Mucosa of descending colon (tissue), 3 donors: ENCODE data around the gene ADGRV1. TPM values are rescaled to one million over a fixed set of nuclear protein-coding genes. Genes with fewer than 3 reads are reported as not detected.
"Not testable (repeated sequence)": the region's sequence is repeated elsewhere in the genome, so short reads cannot be mapped to it uniquely, and the experiment has no call there.

ENCODE experiments used
- ATAC-seq: fragments of 200-7000 bp; cut with Tn5 transposase; one replicate; pipeline ENCODE4 v1.9.1; 2020; ENCODE audit warnings: mild to moderate bottlenecking, moderate library complexity
- DNase-seq, 3 donors: peaks; one replicate each; pipeline ENCODE4 v3.0.0-alpha.2; 2020
- H3K36me3 ChIP-seq: fragments of 200-600 bp; one replicate; pipeline ENCODE4 v1.8.0; 2021; ENCODE audit warnings: low read depth, mild to moderate bottlenecking
- H3K4me1 ChIP-seq: fragments of 200-600 bp; one replicate; pipeline ENCODE4 v1.8.0; 2021; ENCODE audit warnings: low read depth, mild to moderate bottlenecking
- H3K4me3 ChIP-seq: fragments of 200-600 bp; one replicate; pipeline ENCODE4 v1.8.0; 2021; ENCODE audit warnings: mild to moderate bottlenecking
- H3K9me3 ChIP-seq: fragments of 200-600 bp; one replicate; pipeline ENCODE4 v1.8.0; 2021; ENCODE audit warnings: mild to moderate bottlenecking
- CTCF ChIP-seq: fragments of 200-600 bp; IDR thresholded peaks from one replicate; pipeline ENCODE4 v1.8.0; 2022; ENCODE audit warnings: antibody characterized with exemption, mild to moderate bottlenecking
- intact Hi-C, 2 donors: fragments of 100-400 bp; cut with DNase I in 1 of 2; cut with micrococcal nuclease in 1 of 2; formaldehyde crosslinking; loops; one replicate each; pipeline versions ENCODE4 v1.11.0 to v1.11.1; 2022; cut with DNase I, micrococcal nuclease
- total RNA-seq, 3 donors: library from RNA; stranded (reverse); fragmentation: NEBNext Ultra II Directional in 2 of 3; extraction: Animal tissue kit (Norgen Biotek cat#: 25700) in 2 of 3; gene quantifications; one replicate each; pipeline versions ENCODE4 v1.2.1 to v1.2.4, GENCODE V29; 2021 to 2023
- donor health status: DM: no; HTN: no; CAD: no; lungs with moderate emphysema.
- donor health status: DM: no; HTN: no; CAD: no.
- donor health status: DM: no; HTN: yes; CAD: no.

The ADGRV1 gene
- total RNA-seq, 3 donors from 2014 or later, result 4.5 to 8.6 (median 6.1) TPM

GRCh38 chr5:90741022-90741564 is 182.5 kb downstream of the ADGRV1 start:
- no peak for TF ChIP-seq CTCF
- DNase-seq (no peak), ATAC-seq (no peak)
- intact Hi-C loops, result no loop called here
- no peaks in the 10 kb centered on the region for H3K9me3 ChIP-seq
- no peak overlapping the region for H3K4me3 ChIP-seq
- no peaks in the 10 kb centered on the region for H3K36me3 ChIP-seq
- H3K4me1 ChIP-seq, result no peaks in the 10 kb centered on the region

GRCh38 chr5:90746119-90746518 is 187.5 kb downstream of the ADGRV1 start:
- no peak for TF ChIP-seq CTCF
- DNase-seq, result no peak

DNA sequence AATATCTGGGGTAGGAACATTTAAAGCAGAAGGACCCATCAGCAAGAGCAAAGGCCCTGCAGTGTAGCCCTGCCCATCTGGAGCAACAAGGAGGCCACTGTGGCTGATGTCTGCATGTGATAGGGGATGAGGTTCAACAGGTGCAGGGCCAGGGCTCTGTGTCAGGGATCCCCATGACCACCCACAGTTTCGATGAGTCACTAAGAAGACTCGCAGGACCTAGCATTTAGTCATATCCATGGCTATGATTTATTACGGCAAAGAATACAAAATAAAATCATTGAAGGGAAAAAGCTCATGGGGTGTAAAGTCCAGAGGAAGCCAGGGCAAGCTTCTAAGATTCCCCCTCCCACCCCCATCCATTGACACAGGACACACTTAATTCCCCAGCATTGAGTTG is 188.6 kb downstream of the ADGRV1 start:
- intact Hi-C loops, result no loop called here
- Histone ChIP-seq H3K4me3 (no peak overlapping the region), H3K9me3 (no peaks in the 10 kb centered on the region), H3K36me3 (no peaks in the 10 kb centered on the region), H3K4me1 (no peaks in the 10 kb centered on the region)
- no peak for TF ChIP-seq CTCF
- ATAC-seq, result no peak
- no peak for DNase-seq

More at GRCh38 chr5:90746119-90746518, 187.5 kb downstream of the ADGRV1 start:
- Histone ChIP-seq H3K4me3 (no peak overlapping the region), H3K4me1 (no peaks in the 10 kb centered on the region), H3K9me3 (no peaks in the 10 kb centered on the region), H3K36me3 (no peaks in the 10 kb centered on the region)
- intact Hi-C loops, result no loop called here
- no peak for ATAC-seq

- no peak overlapping the region for H3K4me3 ChIP-seq
- DNase-seq, result no peak
- intact Hi-C loops, result no loop called here
- no peaks in the 10 kb centered on the region for H3K9me3 ChIP-seq
- no peak for TF ChIP-seq CTCF
- no peaks in the 10 kb centered on the region for H3K36me3 ChIP-seq
- no peak for ATAC-seq
- H3K4me1 ChIP-seq, result no peaks in the 10 kb centered on the region
Observed at GRCh38 chr5:90747693-90748092, 189.1 kb downstream of the ADGRV1 start.

- H3K4me3 ChIP-seq, result no peak overlapping the region
- no peaks in the 10 kb centered on the region for H3K9me3 ChIP-seq
- no peaks in the 10 kb centered on the region for H3K36me3 ChIP-seq
- no peak for TF ChIP-seq CTCF
- intact Hi-C loops, result no loop called here
- H3K4me1 ChIP-seq, result no peaks in the 10 kb centered on the region
- DNase-seq (no peak), ATAC-seq (no peak)
Observed at GRCh38 chr5:90759119-90759518, 200.5 kb downstream of the ADGRV1 start.

DNA sequence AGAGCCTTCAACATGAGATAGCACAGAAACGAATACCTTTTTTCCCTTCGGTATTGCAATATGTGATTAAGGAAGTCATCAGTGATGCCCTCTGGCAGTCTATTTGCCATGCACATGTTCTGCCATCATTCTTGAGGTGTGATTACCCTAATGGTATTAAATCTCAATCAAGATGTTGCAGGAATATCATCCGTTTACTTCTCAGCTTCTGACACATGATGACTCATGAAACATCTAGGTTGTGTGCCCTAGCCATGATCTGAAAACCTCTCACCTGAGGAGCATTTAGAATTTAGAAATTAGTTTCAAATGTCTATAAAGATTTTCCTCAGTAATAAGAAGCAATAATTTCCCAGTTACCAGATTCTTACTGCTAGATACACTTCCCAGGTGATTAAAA is 209.1 kb downstream of the ADGRV1 start:
- Histone ChIP-seq H3K4me1 (no peaks in the 10 kb centered on the region), H3K4me3 (no peak overlapping the region), H3K36me3 (no peaks in the 10 kb centered on the region), H3K9me3 (no peaks in the 10 kb centered on the region)
- no peak for TF ChIP-seq CTCF
- DNase-seq, result no peak
- intact Hi-C loops, result no loop called here
- ATAC-seq, result no peak

GRCh38 chr5:90770006-90770541 is 211.5 kb downstream of the ADGRV1 start:
- H3K9me3 ChIP-seq, H3K36me3 ChIP-seq, DNase-seq, ATAC-seq, intact Hi-C loops, H3K4me1 ChIP-seq, H3K4me3 ChIP-seq: not testable (repeated sequence)
